Large intestine (tissue), 3 donors: ENCODE measurements around the gene SLC16A13. TPM values are rescaled to one million over a fixed set of nuclear protein-coding genes. Genes with fewer than 3 reads are reported as not detected.

Source experiments
- DNase-seq, 2 donors: peaks; one replicate each; pipeline versions ENCODE4 v3.0.0 to v3.0.0-alpha.2; 2013
- H3K27ac ChIP-seq: one replicate; pipeline ENCODE4 v1.5.1; 2013; ENCODE audit warnings: low read length
- H3K27me3 ChIP-seq: 2 replicates; pipeline ENCODE4 v1.6.1; 2013; ENCODE audit warnings: low read length; ENCODE audit not compliant: control insufficient read depth, insufficient read depth
- H3K36me3 ChIP-seq: 2 replicates; pipeline ENCODE4 v1.6.1; 2013; ENCODE audit warnings: low read length; ENCODE audit not compliant: control insufficient read depth, insufficient read depth
- H3K4me1 ChIP-seq: one replicate; pipeline ENCODE4 v1.6.1; 2013; ENCODE audit warnings: low read length; ENCODE audit not compliant: control insufficient read depth, insufficient read depth
- H3K4me3 ChIP-seq: one replicate; pipeline ENCODE4 v1.5.1; 2013; ENCODE audit warnings: low read length
- H3K9me3 ChIP-seq: one replicate; pipeline ENCODE4 v1.6.1; 2013; ENCODE audit warnings: mild to moderate bottlenecking, low read depth, low read length, moderate library complexity; ENCODE audit not compliant: control insufficient read depth
- WGBS: methylation state at CpG from one replicate; pipeline ENCODE4 v1.1.5; 2013; ENCODE audit warnings: low lambda C conversion rate; ENCODE audit not compliant: insufficient coverage; 5-methylcytosine and 5-hydroxymethylcytosine counted together
- polyA plus RNA-seq: library from polyadenylated mRNA; unstranded; fragments of 120-200 nt; gene quantifications from one replicate; pipeline ENCODE4 v1.2.1, GENCODE V29; 2013

The SLC16A13 gene
- polyA plus RNA-seq, 1 donor = 16.9 TPM

- Histone ChIP-seq H3K27ac (no peak overlapping the region), H3K9me3 (no peaks in the 10 kb centered on the region), H3K36me3 (no peaks in the 10 kb centered on the region), H3K4me3 (no peak overlapping the region), H3K27me3 (no peaks in the 10 kb centered on the region), H3K4me1 (no peaks in the 10 kb centered on the region)
- no peak for DNase-seq
- WGBS = no CpG with 5 or more reads among the region's 8 CpGs
These were observed 6.2 kb upstream of the SLC16A13 start for GRCh38 chr17:7029659-7030058.

GRCh38 chr17:7034955-7035590 lies 742 bp upstream of the SLC16A13 start:
- H3K9me3 ChIP-seq = no peaks in the 10 kb centered on the region
- H3K4me1 ChIP-seq = peaks cover 21% of the 10 kb centered on the region
- DNase-seq = peak in 1 of 2 donors; percentile 77

GRCh38 chr17:7038025-7038862 lies 2.4 kb downstream of the SLC16A13 start:
- Histone ChIP-seq H3K27me3 (peaks cover 20% of the 10 kb centered on the region), H3K36me3 (no peaks in the 10 kb centered on the region), H3K27ac (no peak overlapping the region), H3K4me3 (no peak overlapping the region), H3K9me3 (peaks cover 9% of the 10 kb centered on the region), H3K4me1 (peaks cover 33% of the 10 kb centered on the region)
- DNase-seq = no peak
- WGBS = no CpG with 5 or more reads among the region's 19 CpGs

More at GRCh38 chr17:7034955-7035590, 742 bp upstream of the SLC16A13 start:
- Histone ChIP-seq H3K36me3 (no peaks in the 10 kb centered on the region), H3K27me3 (no peaks in the 10 kb centered on the region), H3K4me3 (peak overlapping the region; percentile 96), H3K27ac (peak overlapping the region; percentile 87)
- no CpG with 5 or more reads among the region's 7 CpGs for WGBS

DNA sequence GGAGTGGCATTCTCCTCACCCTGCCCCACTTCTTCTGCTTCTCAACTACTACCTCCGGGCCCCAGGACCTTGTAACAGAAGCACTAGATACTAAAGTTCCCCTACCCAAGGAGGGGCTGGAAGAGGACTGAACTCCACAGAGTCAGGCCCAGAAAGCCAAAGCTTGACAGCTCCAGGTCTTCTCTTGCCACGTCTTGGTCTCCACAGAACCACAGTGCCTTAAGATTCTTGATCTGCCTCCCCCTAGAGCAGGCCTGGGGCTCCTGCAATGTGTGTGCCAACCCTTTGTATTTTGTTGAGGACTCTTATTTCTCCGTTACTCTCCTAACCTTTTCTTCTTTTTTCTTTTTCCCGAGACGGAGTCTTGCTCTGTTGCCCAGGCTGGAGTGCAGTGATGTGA lies 4.0 kb downstream of the SLC16A13 start:
- Histone ChIP-seq H3K27me3 (peaks cover 36% of the 10 kb centered on the region), H3K4me1 (peaks cover 41% of the 10 kb centered on the region), H3K36me3 (no peaks in the 10 kb centered on the region), H3K9me3 (peaks cover 17% of the 10 kb centered on the region), H3K4me3 (no peak overlapping the region), H3K27ac (no peak overlapping the region)
- DNase-seq = no peak
- no CpG with 5 or more reads among the region's 5 CpGs for WGBS

DNA sequence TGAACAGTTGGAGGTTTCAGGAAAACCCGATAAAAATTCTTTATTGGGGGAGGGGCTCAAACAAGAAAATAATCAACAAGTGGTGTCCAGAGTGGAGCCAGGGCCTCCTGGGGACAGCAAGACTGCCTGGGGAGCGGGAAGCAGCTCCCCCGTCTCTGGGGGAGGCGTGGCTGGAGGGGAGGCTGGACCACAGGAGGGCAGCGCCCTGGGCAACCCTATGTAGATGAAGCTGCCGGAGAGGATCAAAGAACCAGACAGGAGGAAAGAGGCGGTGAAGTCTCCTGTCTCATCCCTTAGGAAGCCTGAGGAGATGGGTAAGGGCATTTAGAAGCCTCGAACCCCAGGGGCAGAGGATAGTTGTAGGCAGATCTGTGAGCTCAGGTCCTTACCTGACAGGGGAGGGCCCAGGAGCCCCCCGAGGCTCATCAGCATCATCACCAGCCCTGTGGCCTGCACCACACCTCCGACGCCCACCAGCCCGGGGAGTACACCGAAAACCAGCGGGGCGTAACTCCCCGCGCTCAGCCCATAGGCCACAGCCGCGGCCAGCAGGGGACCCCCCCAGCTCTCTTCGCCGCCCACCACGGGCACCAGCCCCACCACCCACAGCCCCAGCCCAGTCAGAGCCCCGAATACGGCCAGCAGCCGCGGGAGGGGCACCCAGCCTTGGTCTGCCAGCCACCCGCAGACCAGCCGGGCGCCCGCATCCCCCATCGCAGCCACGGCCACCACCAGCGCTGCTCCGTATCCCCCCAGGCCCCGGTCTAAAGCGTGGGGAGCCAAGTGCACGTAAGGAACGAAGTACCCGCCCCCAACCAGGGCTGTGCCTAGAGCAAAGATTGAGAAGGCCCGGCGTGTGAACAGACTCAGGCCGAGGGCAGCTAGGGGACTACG lies 6.0 kb downstream of the SLC16A13 start:
- H3K27me3 ChIP-seq = peaks cover 41% of the 10 kb centered on the region
- H3K4me3 ChIP-seq = no peak overlapping the region
- no CpG with 5 or more reads among the region's 43 CpGs for WGBS
- H3K27ac ChIP-seq = no peak overlapping the region
- peaks cover 17% of the 10 kb centered on the region for H3K9me3 ChIP-seq
- H3K36me3 ChIP-seq = no peaks in the 10 kb centered on the region
- no peak for DNase-seq
- H3K4me1 ChIP-seq = peaks cover 50% of the 10 kb centered on the region

DNA sequence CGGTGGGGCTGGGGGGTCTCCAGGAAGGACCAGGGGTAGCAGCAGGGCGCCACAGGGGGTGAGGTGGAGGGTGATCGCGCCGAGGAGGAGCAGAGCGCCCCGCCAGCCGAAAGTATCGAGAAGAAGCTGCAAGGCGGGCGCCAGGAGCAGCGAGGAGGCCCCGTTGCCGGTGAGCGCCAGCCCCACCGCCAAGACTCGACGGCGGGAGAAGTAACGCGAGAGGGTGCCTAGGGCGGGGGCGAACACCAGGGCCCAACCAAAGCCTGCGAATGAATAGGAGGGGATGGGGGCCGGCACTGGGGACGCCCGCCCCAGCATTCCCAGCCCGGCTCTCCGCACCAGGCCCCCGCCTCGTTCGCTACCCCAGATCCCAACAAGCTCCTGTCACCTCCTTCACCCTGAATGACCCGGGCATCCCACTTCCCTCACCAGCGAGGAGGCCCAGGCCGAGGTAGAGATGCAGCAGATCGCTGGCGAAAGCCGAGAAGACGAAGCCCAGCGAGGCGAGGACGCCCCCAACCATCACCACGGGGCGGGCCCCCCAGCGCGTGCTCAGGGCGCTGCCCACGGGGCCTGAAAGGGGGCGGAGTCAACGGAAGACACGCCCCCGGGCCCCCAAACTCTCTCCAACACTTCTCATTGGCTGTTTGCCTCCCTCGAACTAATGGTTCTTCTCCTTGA lies 6.8 kb downstream of the SLC16A13 start:
- Histone ChIP-seq H3K27ac (no peak overlapping the region), H3K27me3 (peaks cover 41% of the 10 kb centered on the region), H3K4me1 (peaks cover 54% of the 10 kb centered on the region), H3K9me3 (peaks cover 17% of the 10 kb centered on the region), H3K36me3 (no peaks in the 10 kb centered on the region), H3K4me3 (no peak overlapping the region)
- no CpG with 5 or more reads among the region's 53 CpGs for WGBS
- peak in 1 of 2 donors; percentile 50 for DNase-seq

DNA sequence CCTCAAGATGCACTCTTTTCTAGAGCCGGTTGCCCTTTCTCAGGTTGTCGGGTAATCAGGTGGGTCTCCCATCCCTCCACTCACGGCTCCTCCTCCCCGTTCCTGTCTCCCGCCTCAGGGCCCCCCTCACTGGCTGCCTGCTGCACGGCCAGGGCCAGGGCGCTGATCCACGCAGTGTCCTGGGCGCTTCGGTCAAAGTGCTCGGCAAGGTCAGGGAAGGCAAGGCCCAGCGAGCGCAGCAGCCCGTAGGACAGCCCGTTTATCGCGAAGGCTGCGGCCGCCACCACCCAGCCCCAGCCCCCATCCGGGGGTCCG lies 7.3 kb downstream of the SLC16A13 start:
- Histone ChIP-seq H3K9me3 (peaks cover 17% of the 10 kb centered on the region), H3K4me3 (peak overlapping the region; percentile 17), H3K27me3 (peaks cover 42% of the 10 kb centered on the region)

DNA sequence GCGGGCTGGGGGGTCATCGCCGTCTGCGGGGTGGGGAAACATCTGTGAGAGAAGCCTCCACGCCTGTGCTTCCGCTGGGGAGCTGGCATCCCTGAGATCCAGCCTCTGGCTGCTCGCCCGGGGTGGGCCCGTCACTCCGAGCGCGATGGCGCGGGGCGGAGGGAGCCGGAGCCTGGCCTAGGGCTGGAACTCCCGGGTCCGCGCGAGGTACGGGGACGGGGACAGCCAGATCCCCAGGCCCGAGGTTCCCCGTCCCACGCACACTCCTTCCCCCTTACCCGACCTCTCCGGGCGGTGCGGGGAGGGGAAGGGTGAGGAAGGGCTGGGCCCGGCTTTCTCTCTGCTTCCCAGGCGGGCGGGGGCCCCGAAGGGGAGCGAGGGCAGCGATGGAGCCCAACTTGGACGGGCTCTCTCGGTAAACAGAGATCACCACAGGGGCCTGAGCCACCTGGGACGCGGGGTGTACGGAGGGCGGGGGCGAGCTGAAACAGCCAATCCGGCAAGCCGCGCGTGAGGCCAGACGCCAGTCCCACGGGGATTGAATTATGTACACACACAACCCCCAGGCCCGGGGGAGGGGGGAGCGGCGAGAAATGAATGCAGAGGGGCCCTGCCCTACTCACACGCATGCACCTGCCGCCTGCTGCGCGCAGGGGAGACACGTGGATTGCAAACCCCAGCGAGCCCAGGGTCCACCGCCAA lies 7.8 kb downstream of the SLC16A13 start, which contains the start of gene SLC16A11:
Gene SLC16A11, minus strand, starts transcription at position 596 of the 702 bp plus-strand sequence. Its CDS starts 579 bp downstream, at position 17.
- peaks cover 17% of the 10 kb centered on the region for H3K9me3 ChIP-seq
- peak within 1 kb of the TSS; percentile 17 for H3K4me3 ChIP-seq
- H3K27ac ChIP-seq = no peak within 1 kb of the TSS
- peaks cover 44% of the 10 kb centered on the region for H3K4me1 ChIP-seq
- no peaks in the 10 kb centered on the region for H3K36me3 ChIP-seq
- peaks cover 43% of the 10 kb centered on the region for H3K27me3 ChIP-seq
- peak in 1 of 2 donors; percentile 56 for DNase-seq
- WGBS = no CpG with 5 or more reads among the region's 58 CpGs

More for the DNA sequence above, 7.3 kb downstream of the SLC16A13 start:
- no peaks in the 10 kb centered on the region for H3K36me3 ChIP-seq
- DNase-seq = no peak
- no CpG with 5 or more reads among the region's 21 CpGs for WGBS
- no peak overlapping the region for H3K27ac ChIP-seq
- peaks cover 49% of the 10 kb centered on the region for H3K4me1 ChIP-seq

GRCh38 chr17:7045492-7046126 lies 9.8 kb downstream of the SLC16A13 start:
- peaks cover 40% of the 10 kb centered on the region for H3K4me1 ChIP-seq
- H3K36me3 ChIP-seq = no peaks in the 10 kb centered on the region
- WGBS = 10% methylated on average over 2 of the region's 5 CpGs
- peaks cover 48% of the 10 kb centered on the region for H3K27me3 ChIP-seq
- no peak overlapping the region for H3K4me3 ChIP-seq
- peak overlapping the region; percentile 33 for H3K27ac ChIP-seq
- H3K9me3 ChIP-seq = peaks cover 17% of the 10 kb centered on the region
- peak in 1 of 2 donors; percentile 82 for DNase-seq
